IMR-90 (cell line): ENCODE data around the gene MAP3K19. TPM values are rescaled to one million over a fixed set of nuclear protein-coding genes. Genes with fewer than 3 reads are reported as not detected.

Experiments used
- ATAC-seq: fragments of 200-7000 bp; cut with Tn5 transposase; 2 replicates; pipeline ENCODE4 v1.9.1; 2020; ENCODE audit warnings: low read depth, mild to moderate bottlenecking, moderate library complexity
- BruUV-seq: library from RNA; stranded (reverse); fragments of 400-500 nt; replicated peaks from 2 replicates; lab custom pipeline; 2021; lab: Mats Ljungman, UMichigan
- CTCF ChIA-PET: fragments of 300-600 bp; formaldehyde crosslinking; extraction: SDS; loops from one replicate; lab custom pipeline; 2021; ENCODE audit warnings: antibody characterized with exemption; lab: Yijun Ruan, JAX
- POLR2A ChIA-PET: fragments of 300-600 bp; sonication (Branson Sonifier 250); formaldehyde crosslinking; loops from one replicate; lab custom pipeline; 2022; ENCODE audit warnings: antibody characterized with exemption; ENCODE audit not compliant: unreplicated experiment; lab: Charles Lee
- DNase-seq: peaks from one replicate; pipeline ENCODE4 v3.0.0; 2013
- H2AFZ ChIP-seq: replicated peaks from 2 replicates; pipeline ENCODE3; 2013; ENCODE audit warnings: low read length, mild to moderate bottlenecking; ENCODE audit not compliant: poor library complexity
- H2AK5ac ChIP-seq: 2 replicates; pipeline ENCODE4 v1.6.1; 2013; ENCODE audit warnings: low read depth, low read length, inconsistent platforms
- H2AK9ac ChIP-seq: replicated peaks from 2 replicates; pipeline ENCODE3; 2013; ENCODE audit warnings: mild to moderate bottlenecking, low read depth, low read length, moderate library complexity; ENCODE audit not compliant: poor library complexity
- H2BK120ac ChIP-seq: 2 replicates; pipeline ENCODE4 v1.6.1; 2013; ENCODE audit warnings: low read depth, low read length, inconsistent platforms
- H2BK15ac ChIP-seq: 3 replicates; pipeline ENCODE4 v1.6.1; 2013; ENCODE audit warnings: low read depth, low read length, inconsistent platforms
- H2BK20ac ChIP-seq: 2 replicates; pipeline ENCODE4 v1.6.1; 2013; ENCODE audit warnings: low read depth, mild to moderate bottlenecking, inconsistent platforms, low read length, moderate library complexity
- H2BK5ac ChIP-seq: 2 replicates; pipeline ENCODE4 v1.6.1; 2013; ENCODE audit warnings: mild to moderate bottlenecking, low read depth, low read length, inconsistent platforms; ENCODE audit not compliant: poor library complexity, severe bottlenecking
- H3K14ac ChIP-seq: replicated peaks from 2 replicates; pipeline ENCODE4 v1.6.1; 2013; ENCODE audit warnings: low read depth, low read length, inconsistent platforms
- H3K18ac ChIP-seq: 2 replicates; pipeline ENCODE4 v1.6.1; 2013; ENCODE audit warnings: low read depth, low read length, control low read depth
- H3K23ac ChIP-seq: 2 replicates; pipeline ENCODE4 v1.6.1; 2013; ENCODE audit warnings: low read depth, low read length, inconsistent platforms
- H3K27ac ChIP-seq: 2 replicates; pipeline ENCODE4 v1.5.1; 2013; ENCODE audit warnings: mild to moderate bottlenecking, control low read depth, low read length; ENCODE audit not compliant: insufficient read depth
- H3K27me3 ChIP-seq: 2 replicates; pipeline ENCODE4 v1.6.1; 2013; ENCODE audit warnings: low read length; ENCODE audit not compliant: control insufficient read depth, insufficient read depth
- H3K36me3 ChIP-seq: 2 replicates; pipeline ENCODE4 v1.6.1; 2013; ENCODE audit warnings: low read length, mixed read lengths; ENCODE audit not compliant: control insufficient read depth, insufficient read depth
- H3K4ac ChIP-seq: 2 replicates; pipeline ENCODE4 v1.6.1; 2013; ENCODE audit warnings: low read depth, low read length, inconsistent platforms
- H3K4me1 ChIP-seq: 2 replicates; pipeline ENCODE4 v1.6.1; 2013; ENCODE audit warnings: low read length, mixed read lengths; ENCODE audit not compliant: control insufficient read depth, insufficient read depth
- H3K4me2 ChIP-seq: 2 replicates; pipeline ENCODE4 v1.6.1; 2013; ENCODE audit warnings: low read depth, mild to moderate bottlenecking, control low read depth, low read length, moderate library complexity
- H3K4me3 ChIP-seq: 2 replicates; pipeline ENCODE4 v1.5.1; 2013; ENCODE audit warnings: low read depth, mild to moderate bottlenecking, control low read depth, low read length, moderate library complexity; ENCODE audit not compliant: insufficient read depth
- H3K56ac ChIP-seq: 2 replicates; pipeline ENCODE4 v1.6.1; 2013; ENCODE audit warnings: low read length, inconsistent platforms; ENCODE audit not compliant: insufficient read depth; ENCODE audit errors: extremely low read depth
- H3K79me1 ChIP-seq, 2 experiments: 2 replicates each; pipeline ENCODE4 v1.6.1; 2013; ENCODE audit warnings: low read length in 2 of 2, inconsistent platforms in 1 of 2, low read depth in 1 of 2
- H3K9ac ChIP-seq: 2 replicates; pipeline ENCODE4 v1.6.1; 2013; ENCODE audit warnings: low read depth, low read length, control low read depth
- H3K9me1 ChIP-seq: 2 replicates; pipeline ENCODE4 v1.6.1; 2013; ENCODE audit warnings: low read length, inconsistent platforms; ENCODE audit not compliant: insufficient read depth
- H3K9me3 ChIP-seq: 2 replicates; pipeline ENCODE4 v1.6.1; 2013; ENCODE audit warnings: low read length; ENCODE audit not compliant: control insufficient read depth, insufficient read depth
- H4K20me1 ChIP-seq: 2 replicates; pipeline ENCODE4 v1.6.1; 2013; ENCODE audit warnings: low read length, inconsistent platforms; ENCODE audit not compliant: insufficient read depth
- H4K5ac ChIP-seq: 2 replicates; pipeline ENCODE4 v1.6.1; 2013; ENCODE audit warnings: mild to moderate bottlenecking, low read depth, low read length, control low read depth
- H4K8ac ChIP-seq, 2 experiments: 2 replicates each; pipeline ENCODE4 v1.6.1; 2013; ENCODE audit warnings: low read depth in 2 of 2, low read length in 2 of 2, control low read depth in 1 of 2, inconsistent platforms in 1 of 2
- H4K91ac ChIP-seq: 2 replicates; pipeline ENCODE4 v1.6.1; 2013; ENCODE audit warnings: low read depth, low read length, inconsistent platforms; ENCODE audit not compliant: insufficient read depth
- CEBPB ChIP-seq: IDR thresholded peaks from 2 replicates; pipeline ENCODE4 v1.6.1; 2012; ENCODE audit warnings: low read depth, low read length, improper control_type of control experiment
- POLR2A ChIP-seq: IDR thresholded peaks from 2 replicates; pipeline ENCODE4 v1.6.1; 2012; ENCODE audit warnings: mild to moderate bottlenecking, low read depth, low read length
- WGBS, 2 experiments: methylation state at CpG; one replicate each; pipeline versions ENCODE4 v1.1.5 to v1.1.7; 2013; ENCODE audit warnings: missing lambda C conversion rate in 2 of 2; ENCODE audit not compliant: insufficient read length in 1 of 2; ENCODE audit errors: extremely low coverage in 2 of 2; 5-methylcytosine and 5-hydroxymethylcytosine counted together
- dilution Hi-C: fragments of 300-500 bp; cut with HindIII; formaldehyde crosslinking; loops from one replicate; pipeline ENCODE4 v1.14.3; 2018; ENCODE audit warnings: low sequenced_read_pairs; ENCODE audit not compliant: unreplicated experiment
- in situ Hi-C: fragments of 300-500 bp; cut with MboI; formaldehyde crosslinking; loops from 3 replicates; pipeline ENCODE4 v1.14.3; 2019; ENCODE audit warnings: low sequenced_read_pairs, inconsistent platforms, mixed read lengths
- intact Hi-C: fragments of 100-400 bp; cut with micrococcal nuclease; formaldehyde crosslinking; loops from 2 replicates; pipeline ENCODE4 v1.10.0; 2022
- polyA plus RNA-seq, 3 experiments: library from polyadenylated mRNA; depleted of rRNA; stranded (reverse); fragments of >200 nt; gene quantifications; 2 replicates each; pipeline ENCODE4 v1.2.3, GENCODE V29; 2012; ENCODE audit warnings: low replicate concordance in 1 of 3
- total RNA-seq: library from RNA; depleted of rRNA; stranded (reverse); fragments of >200 nt; gene quantifications from 2 replicates; pipeline ENCODE4 v1.2.3, GENCODE V29; 2012

MAP3K19 gene
- total and polyA plus RNA-seq, 2 of the 4 experiments (the other 2 are of a cell fraction): not detected

- Histone ChIP-seq H3K56ac (no peak overlapping the region), H3K9me3 (no peaks in the 10 kb centered on the region), H2BK20ac (no peak overlapping the region), H3K18ac (no peak overlapping the region), H3K23ac (no peak overlapping the region), H3K4ac (no peak overlapping the region), H4K5ac (no peak overlapping the region), H2BK15ac (no peak overlapping the region), H3K36me3 (peaks cover 11% of the 10 kb centered on the region), H3K27ac (no peak overlapping the region), H3K4me1 (peaks cover 4% of the 10 kb centered on the region; the same call in 1 of the 2 replicates), H3K14ac (no peak overlapping the region), H2AFZ (no peak overlapping the region), H3K79me1 (peaks cover 19 to 28% of the 10 kb centered on the region in 2 experiments), H4K91ac (no peak overlapping the region), H2BK120ac (no peak overlapping the region), H2BK5ac (no peak overlapping the region), H3K9ac (no peak overlapping the region), H4K8ac (no peak overlapping the region), H3K9me1 (no peaks in the 10 kb centered on the region), H2AK9ac (no peak overlapping the region), H4K20me1 (peaks cover 9% of the 10 kb centered on the region; the same call in 1 of the 2 replicates), H3K4me3 (no peak overlapping the region), H2AK5ac (no peak overlapping the region), H3K27me3 (no peaks in the 10 kb centered on the region), H3K4me2 (no peak overlapping the region)
- dilution Hi-C loops (no loop called here), intact Hi-C loops (no loop called here), in situ Hi-C loops (no loop called here)
- DNase-seq (no peak), ATAC-seq (no peak)
- ChIA-PET CTCF (no interaction called here), POLR2A (no interaction called here)
- no TSS peak for BruUV-seq
- TF ChIP-seq CEBPB (peak; percentile 91), POLR2A (no peak)
- 100% methylated on average over 1 of the region's 1 CpG; no CpG with 5 or more reads in 1 of the 2 experiments for WGBS, 2 experiments
These were observed 16.0 kb upstream of the MAP3K19 start for GRCh38 chr2:135063210-135063609.
